ENCODE results near the gene PLXDC1.
A peak's percentile ranks its signal among the peaks of the same experiment; 100 is the strongest.

The PLXDC1 gene

GRCh38 chr17:39090908-39091665 lies 60.4 kb downstream of the PLXDC1 start:
- H3K27ac ChIP-seq (ENCODE audit: low read depth in 2 of 2, low read length in 2 of 2) = no peak overlapping the region

DNA sequence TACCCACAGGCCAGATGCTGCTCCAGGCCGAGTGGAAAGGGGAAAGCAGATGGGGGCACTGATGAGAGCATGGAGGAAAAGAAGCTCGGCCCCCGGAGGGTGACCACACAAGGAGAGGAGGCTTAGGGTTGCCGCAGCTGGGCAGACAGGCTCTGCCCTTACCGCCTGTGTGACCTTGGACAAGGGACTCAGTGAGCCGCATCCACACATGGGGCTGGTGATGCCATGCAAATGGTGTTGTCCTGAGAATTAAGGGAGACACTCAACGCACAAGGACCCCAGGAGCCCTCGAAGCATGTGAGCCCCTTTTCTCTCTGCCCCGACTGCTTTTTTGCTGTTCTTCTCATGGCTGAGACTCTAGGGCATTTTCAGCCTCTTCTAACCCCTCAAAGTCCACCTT lies 61.0 kb downstream of the PLXDC1 start:
- Histone ChIP-seq H3K36me3 (ENCODE audit: control insufficient read depth in 2 of 2, insufficient read depth in 2 of 2, low read length in 2 of 2) (no peaks in the 10 kb centered on the region), H3K9ac (ENCODE audit: low read depth in 1 of 2, low read length in 2 of 2) (no peak overlapping the region), H3K27ac (ENCODE audit: low read depth in 2 of 2, low read length in 2 of 2) (no peak overlapping the region), H3K4me3 (ENCODE audit: low read length in 2 of 2) (no peak overlapping the region), H3K9me3 (ENCODE audit: control insufficient read depth in 2 of 2, low read length in 2 of 2) (no peaks in the 10 kb centered on the region), H3K4me1 (ENCODE audit: control insufficient read depth in 2 of 2, insufficient read depth in 2 of 2, low read length in 2 of 2) (peaks cover 0 to 8% of the 10 kb centered on the region in 2 donors), H3K27me3 (ENCODE audit: control insufficient read depth in 2 of 2, insufficient read depth in 2 of 2, low read length in 2 of 2) (no peaks in the 10 kb centered on the region)

More at GRCh38 chr17:39090908-39091665, 60.4 kb downstream of the PLXDC1 start:
- peaks cover 0 to 8% of the 10 kb centered on the region in 2 donors for H3K4me1 ChIP-seq (ENCODE audit: control insufficient read depth in 2 of 2, insufficient read depth in 2 of 2, low read length in 2 of 2)
- H3K4me3 ChIP-seq (ENCODE audit: low read length in 2 of 2) = no peak overlapping the region
- no peak overlapping the region for H3K9ac ChIP-seq (ENCODE audit: low read depth in 1 of 2, low read length in 2 of 2)
- H3K27me3 ChIP-seq (ENCODE audit: control insufficient read depth in 2 of 2, insufficient read depth in 2 of 2, low read length in 2 of 2) = no peaks in the 10 kb centered on the region
- no peaks in the 10 kb centered on the region for H3K36me3 ChIP-seq (ENCODE audit: control insufficient read depth in 2 of 2, insufficient read depth in 2 of 2, low read length in 2 of 2)
- no peaks in the 10 kb centered on the region for H3K9me3 ChIP-seq (ENCODE audit: control insufficient read depth in 2 of 2, low read length in 2 of 2)

GRCh38 chr17:39084558-39084957 lies 66.9 kb downstream of the PLXDC1 start:
- no peak overlapping the region for H3K9ac ChIP-seq (ENCODE audit: low read depth in 1 of 2, low read length in 2 of 2)
- no peaks in the 10 kb centered on the region for H3K36me3 ChIP-seq (ENCODE audit: control insufficient read depth in 2 of 2, insufficient read depth in 2 of 2, low read length in 2 of 2)
- no peak overlapping the region for H3K4me3 ChIP-seq (ENCODE audit: low read length in 2 of 2)
- H3K27me3 ChIP-seq (ENCODE audit: control insufficient read depth in 2 of 2, insufficient read depth in 2 of 2, low read length in 2 of 2) = no peaks in the 10 kb centered on the region
- H3K27ac ChIP-seq (ENCODE audit: low read depth in 2 of 2, low read length in 2 of 2) = no peak overlapping the region
- peaks cover 0 to 5% of the 10 kb centered on the region in 2 donors for H3K4me1 ChIP-seq (ENCODE audit: control insufficient read depth in 2 of 2, insufficient read depth in 2 of 2, low read length in 2 of 2)
- no peaks in the 10 kb centered on the region for H3K9me3 ChIP-seq (ENCODE audit: control insufficient read depth in 2 of 2, low read length in 2 of 2)

- Histone ChIP-seq H3K36me3 (ENCODE audit: control insufficient read depth in 2 of 2, insufficient read depth in 2 of 2, low read length in 2 of 2) (no peaks in the 10 kb centered on the region), H3K4me1 (ENCODE audit: control insufficient read depth in 2 of 2, insufficient read depth in 2 of 2, low read length in 2 of 2) (peaks cover 0 to 5% of the 10 kb centered on the region in 2 donors), H3K27me3 (ENCODE audit: control insufficient read depth in 2 of 2, insufficient read depth in 2 of 2, low read length in 2 of 2) (no peaks in the 10 kb centered on the region), H3K9me3 (ENCODE audit: control insufficient read depth in 2 of 2, low read length in 2 of 2) (no peaks in the 10 kb centered on the region), H3K27ac (ENCODE audit: low read depth in 2 of 2, low read length in 2 of 2) (peak overlapping the region in 1 of 2 donors; percentile 38), H3K4me3 (ENCODE audit: low read length in 2 of 2) (no peak overlapping the region), H3K9ac (ENCODE audit: low read depth in 1 of 2, low read length in 2 of 2) (no peak overlapping the region)
Measured at GRCh38 chr17:39083270-39083669, 68.2 kb downstream of the PLXDC1 start.

- no peak overlapping the region for H3K27ac ChIP-seq (ENCODE audit: low read depth in 2 of 2, low read length in 2 of 2)
- no peaks in the 10 kb centered on the region for H3K27me3 ChIP-seq (ENCODE audit: control insufficient read depth in 2 of 2, insufficient read depth in 2 of 2, low read length in 2 of 2)
- no peaks in the 10 kb centered on the region for H3K36me3 ChIP-seq (ENCODE audit: control insufficient read depth in 2 of 2, insufficient read depth in 2 of 2, low read length in 2 of 2)
- no peaks in the 10 kb centered on the region for H3K9me3 ChIP-seq (ENCODE audit: control insufficient read depth in 2 of 2, low read length in 2 of 2)
- H3K9ac ChIP-seq (ENCODE audit: low read depth in 1 of 2, low read length in 2 of 2) = no peak overlapping the region
- H3K4me3 ChIP-seq (ENCODE audit: low read length in 2 of 2) = no peak overlapping the region
- H3K4me1 ChIP-seq (ENCODE audit: control insufficient read depth in 2 of 2, insufficient read depth in 2 of 2, low read length in 2 of 2) = peaks cover 0 to 5% of the 10 kb centered on the region in 2 donors
Measured at GRCh38 chr17:39082482-39082881, 69.0 kb downstream of the PLXDC1 start.

DNA sequence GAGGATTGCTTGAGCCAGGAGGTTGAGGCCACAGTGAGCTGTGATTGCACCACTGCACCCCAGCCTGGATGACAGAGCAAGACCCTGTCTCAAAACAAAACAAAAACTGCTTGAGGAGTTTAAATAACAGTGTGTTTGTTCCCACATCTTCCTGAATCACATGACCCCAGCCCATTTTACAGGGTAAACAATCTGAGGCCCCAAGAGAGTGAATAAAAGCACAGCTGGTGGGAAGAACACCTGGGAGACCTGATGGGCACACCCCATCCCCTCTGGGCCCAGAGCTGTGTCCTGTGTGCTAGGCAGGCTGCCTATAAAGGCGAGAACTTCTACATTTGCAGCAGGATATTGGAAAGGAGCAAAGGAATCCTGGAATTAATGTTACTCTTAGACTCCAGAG lies 69.6 kb downstream of the PLXDC1 start:
- Histone ChIP-seq H3K36me3 (ENCODE audit: control insufficient read depth in 2 of 2, insufficient read depth in 2 of 2, low read length in 2 of 2) (no peaks in the 10 kb centered on the region), H3K4me1 (ENCODE audit: control insufficient read depth in 2 of 2, insufficient read depth in 2 of 2, low read length in 2 of 2) (peaks cover 0 to 5% of the 10 kb centered on the region in 2 donors), H3K9me3 (ENCODE audit: control insufficient read depth in 2 of 2, low read length in 2 of 2) (no peaks in the 10 kb centered on the region), H3K4me3 (ENCODE audit: low read length in 2 of 2) (no peak overlapping the region), H3K27ac (ENCODE audit: low read depth in 2 of 2, low read length in 2 of 2) (no peak overlapping the region), H3K27me3 (ENCODE audit: control insufficient read depth in 2 of 2, insufficient read depth in 2 of 2, low read length in 2 of 2) (no peaks in the 10 kb centered on the region), H3K9ac (ENCODE audit: low read depth in 1 of 2, low read length in 2 of 2) (no peak overlapping the region)

GRCh38 chr17:39080421-39081078 lies 70.9 kb downstream of the PLXDC1 start:
- H3K4me1 ChIP-seq (ENCODE audit: control insufficient read depth in 2 of 2, insufficient read depth in 2 of 2, low read length in 2 of 2) = peaks cover 0 to 5% of the 10 kb centered on the region in 2 donors
- H3K9me3 ChIP-seq (ENCODE audit: control insufficient read depth in 2 of 2, low read length in 2 of 2) = no peaks in the 10 kb centered on the region
- no peak overlapping the region for H3K9ac ChIP-seq (ENCODE audit: low read depth in 1 of 2, low read length in 2 of 2)
- H3K27me3 ChIP-seq (ENCODE audit: control insufficient read depth in 2 of 2, insufficient read depth in 2 of 2, low read length in 2 of 2) = no peaks in the 10 kb centered on the region
- H3K4me3 ChIP-seq (ENCODE audit: low read length in 2 of 2) = no peak overlapping the region
- no peak overlapping the region for H3K27ac ChIP-seq (ENCODE audit: low read depth in 2 of 2, low read length in 2 of 2)
- no peaks in the 10 kb centered on the region for H3K36me3 ChIP-seq (ENCODE audit: control insufficient read depth in 2 of 2, insufficient read depth in 2 of 2, low read length in 2 of 2)

DNA sequence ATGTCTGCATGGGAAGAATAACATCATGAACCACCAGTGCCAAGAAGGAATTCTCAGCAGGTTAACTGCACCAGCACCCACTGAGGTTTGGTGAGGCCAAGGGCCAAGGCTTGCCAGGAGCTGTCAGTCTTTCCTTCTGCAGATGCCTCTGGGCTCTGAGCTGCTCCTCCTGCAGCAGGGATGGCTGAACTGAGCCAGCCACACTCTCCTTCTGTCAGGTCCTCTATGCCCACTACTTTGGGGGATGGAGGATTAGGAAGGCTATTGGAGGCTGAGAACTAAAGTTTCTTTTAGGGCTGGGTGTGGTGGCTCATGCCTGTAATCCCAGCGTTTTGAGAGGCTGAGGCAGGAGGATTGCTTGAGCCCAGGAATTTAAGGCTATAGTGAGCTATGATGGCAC lies 71.6 kb downstream of the PLXDC1 start:
- Histone ChIP-seq H3K27ac (ENCODE audit: low read depth in 2 of 2, low read length in 2 of 2) (no peak overlapping the region), H3K27me3 (ENCODE audit: control insufficient read depth in 2 of 2, insufficient read depth in 2 of 2, low read length in 2 of 2) (no peaks in the 10 kb centered on the region), H3K4me1 (ENCODE audit: control insufficient read depth in 2 of 2, insufficient read depth in 2 of 2, low read length in 2 of 2) (peaks cover 0 to 5% of the 10 kb centered on the region in 2 donors)

DNA sequence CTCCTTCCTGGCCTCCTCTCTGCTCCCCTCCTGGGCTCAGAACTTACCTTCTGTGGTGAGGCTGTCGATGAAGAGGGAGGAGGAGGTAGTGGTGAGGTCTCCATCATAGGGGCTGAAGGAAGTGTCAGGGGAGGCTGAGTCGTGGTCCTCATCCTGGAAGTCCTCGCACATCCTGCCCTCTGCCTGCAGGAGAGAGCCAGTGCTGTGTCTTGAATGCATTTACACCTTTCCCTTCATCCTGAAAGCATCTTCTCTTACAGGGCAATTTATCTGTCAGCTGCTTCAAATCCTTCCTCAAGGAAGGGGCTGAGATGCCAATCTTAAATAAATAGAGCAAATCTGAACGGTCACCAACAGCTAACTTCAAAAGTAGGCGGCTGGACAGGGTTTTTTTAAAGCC lies 73.6 kb downstream of the PLXDC1 start:
- Histone ChIP-seq H3K27me3 (ENCODE audit: control insufficient read depth in 2 of 2, insufficient read depth in 2 of 2, low read length in 2 of 2) (no peaks in the 10 kb centered on the region), H3K9me3 (ENCODE audit: control insufficient read depth in 2 of 2, low read length in 2 of 2) (no peaks in the 10 kb centered on the region), H3K4me1 (ENCODE audit: control insufficient read depth in 2 of 2, insufficient read depth in 2 of 2, low read length in 2 of 2) (peaks cover 0 to 5% of the 10 kb centered on the region in 2 donors), H3K4me3 (ENCODE audit: low read length in 2 of 2) (no peak overlapping the region), H3K27ac (ENCODE audit: low read depth in 2 of 2, low read length in 2 of 2) (no peak overlapping the region), H3K36me3 (ENCODE audit: control insufficient read depth in 2 of 2, insufficient read depth in 2 of 2, low read length in 2 of 2) (no peaks in the 10 kb centered on the region), H3K9ac (ENCODE audit: low read depth in 1 of 2, low read length in 2 of 2) (no peak overlapping the region)

More for the DNA sequence above, 71.6 kb downstream of the PLXDC1 start:
- H3K9ac ChIP-seq (ENCODE audit: low read depth in 1 of 2, low read length in 2 of 2) = no peak overlapping the region
- H3K36me3 ChIP-seq (ENCODE audit: control insufficient read depth in 2 of 2, insufficient read depth in 2 of 2, low read length in 2 of 2) = no peaks in the 10 kb centered on the region
- no peak overlapping the region for H3K4me3 ChIP-seq (ENCODE audit: low read length in 2 of 2)
- no peaks in the 10 kb centered on the region for H3K9me3 ChIP-seq (ENCODE audit: control insufficient read depth in 2 of 2, low read length in 2 of 2)

- Histone ChIP-seq H3K27ac (ENCODE audit: low read depth in 2 of 2, low read length in 2 of 2) (no peak overlapping the region), H3K4me3 (ENCODE audit: low read length in 2 of 2) (no peak overlapping the region), H3K27me3 (ENCODE audit: control insufficient read depth in 2 of 2, insufficient read depth in 2 of 2, low read length in 2 of 2) (no peaks in the 10 kb centered on the region), H3K36me3 (ENCODE audit: control insufficient read depth in 2 of 2, insufficient read depth in 2 of 2, low read length in 2 of 2) (no peaks in the 10 kb centered on the region), H3K9me3 (ENCODE audit: control insufficient read depth in 2 of 2, low read length in 2 of 2) (no peaks in the 10 kb centered on the region), H3K4me1 (ENCODE audit: control insufficient read depth in 2 of 2, insufficient read depth in 2 of 2, low read length in 2 of 2) (peaks cover 0 to 3% of the 10 kb centered on the region in 2 donors), H3K9ac (ENCODE audit: low read depth in 1 of 2, low read length in 2 of 2) (no peak overlapping the region)
Measured at GRCh38 chr17:39077252-39077651, 74.2 kb downstream of the PLXDC1 start.

All from mucosa of rectum (tissue), 2 donors.